Activated CD4-positive, alpha-beta T cell treated with anti-CD3 and anti-CD28 coated beads, Interleukin-2, amount 10 ng/mL, durations not matched to agents 24 days and 14 days (primary cell): ENCODE data around the gene TAS2R9. TPM values are rescaled to one million over a fixed set of nuclear protein-coding genes. Genes with fewer than 3 reads are reported as not detected.
"Not testable (repeated sequence)": the region's sequence is repeated elsewhere in the genome, so short reads cannot be mapped to it uniquely, and the experiment has no call there.

Experiments
- DNase-seq: peaks from one replicate; pipeline ENCODE4 v3.0.0; 2022
- H3K27ac Mint-ChIP-seq: one replicate; pipeline ENCODE4 v1.8.0; 2022; ENCODE audit warnings: mild to moderate bottlenecking, mixed read lengths
- H3K27me3 Mint-ChIP-seq: one replicate; pipeline ENCODE4 v1.8.0; 2022; ENCODE audit warnings: mixed read lengths
- H3K36me3 Mint-ChIP-seq: one replicate; pipeline ENCODE4 v1.8.0; 2022; ENCODE audit warnings: low read depth, mild to moderate bottlenecking, mixed read lengths
- H3K4me1 Mint-ChIP-seq: one replicate; pipeline ENCODE4 v1.8.0; 2021; ENCODE audit warnings: mixed read lengths
- H3K4me3 Mint-ChIP-seq: one replicate; pipeline ENCODE4 v1.8.0; 2022; ENCODE audit warnings: mild to moderate bottlenecking, moderate library complexity, mixed read lengths
- H3K9me3 Mint-ChIP-seq: one replicate; pipeline ENCODE4 v1.8.0; 2021; ENCODE audit warnings: mixed read lengths
- intact Hi-C: fragments of 100-400 bp; cut with micrococcal nuclease; formaldehyde crosslinking; loops from one replicate; pipeline ENCODE4 v1.15.1; 2023
- total RNA-seq: library from RNA; stranded (reverse); gene quantifications from 2 replicates; pipeline ENCODE4 v1.2.3, GENCODE V29; 2022

TAS2R9 gene
- total RNA-seq, 1 donor from 2014 or later: not detected

DNA sequence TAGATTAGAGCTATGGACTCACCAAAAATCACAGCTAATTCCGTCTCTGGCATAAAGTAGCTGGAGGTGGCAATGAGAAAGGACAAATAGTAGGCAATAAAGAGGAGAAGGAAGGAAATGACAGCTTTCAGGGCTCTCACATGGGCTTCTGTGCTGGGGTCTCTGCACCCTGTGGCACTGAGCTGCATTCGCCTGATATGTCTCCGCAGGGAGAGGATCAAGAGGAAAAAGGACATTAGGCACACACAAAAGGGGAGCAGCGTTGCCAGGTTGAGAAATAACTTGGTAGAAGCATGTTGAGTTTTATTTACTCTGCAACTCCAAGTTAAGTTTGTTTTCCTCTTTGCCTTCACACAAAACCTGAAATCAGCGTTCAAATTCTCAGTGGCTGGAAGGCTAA is 8.2 kb downstream of the TAS2R9 start:
- peaks cover 3% of the 10 kb centered on the region for H3K9me3 Mint-ChIP-seq
- no peak overlapping the region for H3K27ac Mint-ChIP-seq
- H3K36me3 Mint-ChIP-seq: no peaks in the 10 kb centered on the region
- DNase-seq: no peak
- peaks cover 29% of the 10 kb centered on the region for H3K27me3 Mint-ChIP-seq
- H3K4me3 Mint-ChIP-seq: no peak overlapping the region
- no peaks in the 10 kb centered on the region for H3K4me1 Mint-ChIP-seq
- intact Hi-C loops: no loop called here

DNA sequence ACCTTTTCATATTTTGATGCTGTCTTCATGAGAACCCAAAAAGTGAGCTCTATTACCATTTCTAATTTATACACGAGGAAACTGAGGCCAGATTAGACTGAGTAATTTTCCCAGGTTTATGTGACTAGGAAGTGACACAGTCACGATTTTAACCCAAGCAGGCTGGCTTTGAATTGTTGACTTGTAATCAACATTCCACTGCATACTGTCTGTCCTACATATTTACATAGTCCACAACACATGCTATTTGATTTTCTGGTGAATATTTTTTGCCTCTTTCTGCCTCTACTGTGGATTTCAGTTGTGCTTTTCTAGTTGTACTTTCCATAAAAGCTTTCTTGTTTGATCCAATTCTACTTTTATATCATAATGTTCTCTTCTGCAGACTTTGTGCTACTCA is 15.7 kb downstream of the TAS2R9 start:
- H3K4me1 Mint-ChIP-seq: no peaks in the 10 kb centered on the region
- intact Hi-C loops: no loop called here
- peaks cover 20% of the 10 kb centered on the region for H3K27me3 Mint-ChIP-seq
- DNase-seq: no peak
- H3K27ac Mint-ChIP-seq: no peak overlapping the region
- H3K9me3 Mint-ChIP-seq: no peaks in the 10 kb centered on the region
- H3K4me3 Mint-ChIP-seq: no peak overlapping the region
- H3K36me3 Mint-ChIP-seq: no peaks in the 10 kb centered on the region

DNA sequence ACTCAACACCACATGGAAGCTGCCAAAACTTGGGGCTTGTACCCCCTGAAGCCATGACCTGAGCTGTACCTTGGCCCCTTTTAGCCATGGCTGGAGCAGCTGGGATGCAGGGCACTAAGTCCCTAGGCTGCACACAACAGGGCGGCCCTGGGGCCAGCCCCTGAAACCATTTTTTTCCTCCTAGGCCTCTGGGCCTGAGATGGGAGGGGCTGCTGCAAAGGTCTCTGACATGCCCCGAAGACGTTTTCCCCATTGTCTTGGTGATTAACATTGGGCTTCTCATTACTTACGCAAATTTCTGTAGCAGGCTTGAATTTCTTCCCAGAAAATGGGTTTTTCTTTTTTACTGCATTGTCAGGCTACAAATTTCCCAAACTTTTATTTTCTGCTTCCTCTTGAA is 18.2 kb downstream of the TAS2R9 start:
- H3K27ac Mint-ChIP-seq, H3K9me3 Mint-ChIP-seq, DNase-seq, H3K4me1 Mint-ChIP-seq, H3K4me3 Mint-ChIP-seq, H3K36me3 Mint-ChIP-seq, intact Hi-C loops: not testable (repeated sequence)
- peaks cover 16% of the 10 kb centered on the region for H3K27me3 Mint-ChIP-seq

DNA sequence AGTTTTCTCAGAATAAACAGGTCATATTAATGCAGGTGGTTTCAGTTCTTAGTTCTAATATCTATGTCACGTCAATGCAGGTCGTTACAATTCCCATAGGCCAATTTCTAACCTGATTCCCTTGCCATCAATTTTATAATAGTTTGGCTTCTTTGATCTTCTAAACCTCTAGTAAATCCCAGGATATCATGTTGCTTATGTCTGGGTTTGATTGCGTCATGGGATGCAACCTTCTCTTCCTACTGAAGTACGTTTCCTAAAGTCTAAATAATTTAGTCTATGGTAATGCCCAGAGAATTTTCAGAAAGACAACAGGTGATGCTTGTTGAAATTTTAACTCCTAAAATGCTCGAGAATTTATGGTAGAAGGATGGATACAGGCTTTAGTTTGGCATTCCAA is 26.7 kb downstream of the TAS2R9 start:
- Mint-ChIP-seq H3K4me1 (no peaks in the 10 kb centered on the region), H3K36me3 (no peaks in the 10 kb centered on the region), H3K27ac (no peak overlapping the region), H3K27me3 (peaks cover 9% of the 10 kb centered on the region), H3K9me3 (no peaks in the 10 kb centered on the region), H3K4me3 (no peak overlapping the region)
- DNase-seq: no peak
- intact Hi-C loops: no loop called here

DNA sequence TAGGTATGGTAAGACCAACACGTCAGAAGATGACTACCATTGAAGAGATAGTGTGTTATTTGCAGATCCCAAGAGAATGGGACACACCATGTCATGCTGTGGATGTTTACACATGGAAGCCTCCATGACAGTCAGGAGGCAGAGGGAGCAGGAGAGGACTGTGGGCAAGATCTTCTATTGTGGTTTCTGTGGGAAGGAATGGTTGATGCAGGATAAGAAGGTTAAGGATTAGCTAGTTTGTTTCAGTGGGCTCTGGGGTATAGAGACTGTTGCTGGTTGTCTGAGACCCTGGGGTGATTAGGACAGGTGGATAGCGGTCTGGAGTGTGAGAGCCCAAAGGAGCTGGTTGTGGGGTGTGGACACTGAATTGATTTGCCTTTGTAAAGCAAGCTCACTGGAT is 30.9 kb downstream of the TAS2R9 start:
- peaks cover 21% of the 10 kb centered on the region for H3K27me3 Mint-ChIP-seq
- no peak overlapping the region for H3K27ac Mint-ChIP-seq
- intact Hi-C loops: no loop called here
- no peaks in the 10 kb centered on the region for H3K9me3 Mint-ChIP-seq
- H3K4me1 Mint-ChIP-seq: no peaks in the 10 kb centered on the region
- H3K4me3 Mint-ChIP-seq: no peak overlapping the region
- no peaks in the 10 kb centered on the region for H3K36me3 Mint-ChIP-seq
- DNase-seq: no peak

DNA sequence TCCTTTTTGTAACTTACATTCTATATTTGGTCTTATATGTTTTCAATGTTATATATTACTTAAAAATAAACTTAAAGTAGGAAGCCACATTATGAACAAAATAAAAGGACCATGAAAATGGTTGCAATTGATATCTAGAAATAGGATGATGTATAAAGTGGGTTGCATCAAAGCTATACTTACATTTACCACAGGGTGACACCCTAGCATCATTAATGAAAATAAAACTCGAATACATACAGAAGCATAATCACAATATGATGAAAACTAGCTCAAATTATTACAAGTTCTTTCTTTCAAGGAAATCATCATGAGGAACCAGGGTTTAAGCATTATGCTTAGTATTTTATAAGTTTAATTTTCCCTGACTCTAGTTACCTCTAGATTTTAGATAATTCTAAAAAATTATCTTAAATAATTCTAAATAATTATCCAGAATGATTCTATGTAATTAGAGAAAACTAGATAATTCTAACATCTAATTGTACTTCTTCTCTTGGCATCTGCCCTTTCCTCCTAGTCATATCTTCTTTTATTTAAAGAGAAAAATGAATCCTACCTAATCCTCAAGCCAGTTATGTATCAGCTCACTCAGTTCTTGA is 38.7 kb downstream of the TAS2R9 start:
- H3K9me3 Mint-ChIP-seq: no peaks in the 10 kb centered on the region
- intact Hi-C loops: loop anchor here (1.0 kb wide), 2 partner anchors 428 to 715 kb away; no protein-coding TSS in a partner anchor
- no peak for DNase-seq
- no peak overlapping the region for H3K4me3 Mint-ChIP-seq
- no peak overlapping the region for H3K27ac Mint-ChIP-seq
- H3K36me3 Mint-ChIP-seq: no peaks in the 10 kb centered on the region
- H3K4me1 Mint-ChIP-seq: no peaks in the 10 kb centered on the region
- H3K27me3 Mint-ChIP-seq: peaks cover 56% of the 10 kb centered on the region

DNA sequence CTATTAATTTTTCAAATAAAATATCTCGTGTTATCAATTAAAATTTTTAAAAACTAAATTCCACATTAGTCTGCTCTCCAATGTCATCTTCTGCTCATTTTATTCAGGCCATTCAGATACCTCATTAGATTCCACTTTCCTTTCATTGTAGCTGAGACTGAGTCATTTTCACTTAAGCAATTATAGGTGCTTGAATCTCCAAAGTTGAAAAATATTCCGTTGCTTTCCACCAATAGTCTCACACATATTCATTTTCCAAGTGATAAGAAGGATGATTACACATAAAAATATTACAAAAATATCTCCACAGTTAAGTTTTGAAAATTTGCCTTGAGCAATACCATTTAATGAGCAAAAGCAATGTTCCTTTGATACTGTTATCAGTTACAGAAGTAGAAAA is 50.3 kb downstream of the TAS2R9 start:
- intact Hi-C loops: no loop called here
- Mint-ChIP-seq H3K27me3 (peaks cover 46% of the 10 kb centered on the region), H3K27ac (no peak overlapping the region), H3K36me3 (no peaks in the 10 kb centered on the region), H3K4me3 (no peak overlapping the region), H3K4me1 (no peaks in the 10 kb centered on the region), H3K9me3 (peaks cover 11% of the 10 kb centered on the region)
- no peak for DNase-seq

Other genes starting within 250 kb of the TAS2R9 start
- 88.6 and 91.1 TPM in 2 replicates for gene MAGOHB, start 196.6 kb downstream of the TAS2R9 start, total RNA-seq
- gene STYK1, start 136.1 kb downstream of the TAS2R9 start, total RNA-seq: not detected in 2 replicates
- 199 and 203 TPM in 2 replicates for gene YBX3, start 86.8 kb downstream of the TAS2R9 start, total RNA-seq
- not detected in 2 replicates for gene TAS2R7, start 7.5 kb downstream of the TAS2R9 start, total RNA-seq
- not detected in 2 replicates for gene TAS2R8, start 2.9 kb downstream of the TAS2R9 start, total RNA-seq
- 0.26 TPM in 1 of 2 replicates, not detected in the other for gene TAS2R10, start 16.2 kb upstream of the TAS2R9 start, total RNA-seq
- gene PRR4, start 39.3 kb upstream of the TAS2R9 start, total RNA-seq: 0.62 and 2.0 TPM in 2 replicates
- 18.2 and 22.4 TPM in 2 replicates for gene PRH1, start 74.1 kb upstream of the TAS2R9 start, total RNA-seq
- gene TAS2R13, start 99.4 kb upstream of the TAS2R9 start, total RNA-seq: 1.1 and 1.3 TPM in 2 replicates
- gene PRH2, start 119.1 kb upstream of the TAS2R9 start, total RNA-seq: not detected in 2 replicates
- 2.7 and 3.5 TPM in 2 replicates for gene TAS2R14, start 129.1 kb upstream of the TAS2R9 start, total RNA-seq
- 0.56 and 1.0 TPM in 2 replicates for gene TAS2R50, start 176.7 kb upstream of the TAS2R9 start, total RNA-seq
- gene TAS2R20, start 188.1 kb upstream of the TAS2R9 start, total RNA-seq: 2.0 and 2.1 TPM in 2 replicates
- 2.9 and 3.9 TPM in 2 replicates for gene TAS2R19, start 212.5 kb upstream of the TAS2R9 start, total RNA-seq
- 3.5 and 4.3 TPM in 2 replicates for gene TAS2R31, start 221.2 kb upstream of the TAS2R9 start, total RNA-seq